ENCODE data around the gene COMT. TPM values are rescaled to one million over a fixed set of nuclear protein-coding genes. Genes with fewer than 3 reads are reported as not detected.

Gene COMT
- total RNA-seq, 1 donor: 288 TPM

- no peak overlapping the region for H3K4me2 ChIP-seq (ENCODE audit: insufficient read depth, low read length)
- H3K79me2 ChIP-seq (ENCODE audit: insufficient read depth, low read length): no peaks in the 10 kb centered on the region
- no peaks in the 10 kb centered on the region for H3K36me3 ChIP-seq (ENCODE audit: insufficient read depth, low read length)
- no peaks in the 10 kb centered on the region for H3K9me3 ChIP-seq (ENCODE audit: low read depth, low read length)
- peak overlapping the region; percentile 35 for H2AFZ ChIP-seq (ENCODE audit: low read length)
- DNase-seq (ENCODE audit: insufficient read length, low spot score, missing footprints): peak; percentile 52
- no peak for TF ChIP-seq CTCF (IDR thresholded peaks at IDR 0.05; ENCODE audit: extremely low read depth, low read depth, low read length)
- H3K4me3 ChIP-seq (ENCODE audit: insufficient read depth, low read length): no peak overlapping the region
- no peak overlapping the region for H3K27ac ChIP-seq (ENCODE audit: low read depth, low read length)
- no peaks in the 10 kb centered on the region for H4K20me1 ChIP-seq (ENCODE audit: insufficient read depth, low read length)
- no peaks in the 10 kb centered on the region for H3K27me3 ChIP-seq (ENCODE audit: insufficient read depth, low read length)
- H3K4me1 ChIP-seq (ENCODE audit: insufficient read depth, low read length): peaks cover 27% of the 10 kb centered on the region
Measured at GRCh38 chr22:19998232-19998951, 56.8 kb downstream of the COMT start.

GRCh38 chr22:19998991-19999820 lies 57.6 kb downstream of the COMT start:
- no peak for TF ChIP-seq CTCF (IDR thresholded peaks at IDR 0.05; ENCODE audit: extremely low read depth, low read depth, low read length)
- peaks cover 27% of the 10 kb centered on the region for H3K4me1 ChIP-seq (ENCODE audit: insufficient read depth, low read length)
- no peak overlapping the region for H3K4me2 ChIP-seq (ENCODE audit: insufficient read depth, low read length)
- H2AFZ ChIP-seq (ENCODE audit: low read length): peak overlapping the region; percentile 35
- no peaks in the 10 kb centered on the region for H4K20me1 ChIP-seq (ENCODE audit: insufficient read depth, low read length)
- no peak overlapping the region for H3K27ac ChIP-seq (ENCODE audit: low read depth, low read length)
- H3K9me3 ChIP-seq (ENCODE audit: low read depth, low read length): no peaks in the 10 kb centered on the region
- H3K36me3 ChIP-seq (ENCODE audit: insufficient read depth, low read length): no peaks in the 10 kb centered on the region
- peak; percentile 80 for DNase-seq (ENCODE audit: insufficient read length, low spot score, missing footprints)
- no peaks in the 10 kb centered on the region for H3K79me2 ChIP-seq (ENCODE audit: insufficient read depth, low read length)
- H3K4me3 ChIP-seq (ENCODE audit: insufficient read depth, low read length): no peak overlapping the region
- H3K27me3 ChIP-seq (ENCODE audit: insufficient read depth, low read length): no peaks in the 10 kb centered on the region

GRCh38 chr22:20000246-20001081 lies 58.9 kb downstream of the COMT start:
- Histone ChIP-seq H2AFZ (ENCODE audit: low read length) (no peak overlapping the region), H3K27me3 (ENCODE audit: insufficient read depth, low read length) (no peaks in the 10 kb centered on the region), H3K79me2 (ENCODE audit: insufficient read depth, low read length) (no peaks in the 10 kb centered on the region), H3K27ac (ENCODE audit: low read depth, low read length) (no peak overlapping the region), H3K4me1 (ENCODE audit: insufficient read depth, low read length) (peaks cover 18% of the 10 kb centered on the region), H4K20me1 (ENCODE audit: insufficient read depth, low read length) (no peaks in the 10 kb centered on the region), H3K4me2 (ENCODE audit: insufficient read depth, low read length) (no peak overlapping the region), H3K4me3 (ENCODE audit: insufficient read depth, low read length) (no peak overlapping the region), H3K9me3 (ENCODE audit: low read depth, low read length) (no peaks in the 10 kb centered on the region), H3K36me3 (ENCODE audit: insufficient read depth, low read length) (no peaks in the 10 kb centered on the region)
- TF ChIP-seq CTCF (IDR thresholded peaks at IDR 0.05; ENCODE audit: extremely low read depth, low read depth, low read length): no peak
- peak; percentile 62 for DNase-seq (ENCODE audit: insufficient read length, low spot score, missing footprints)

Data from osteoblast (primary cell).